Loucy (cell line): Measurements from ENCODE around the gene FBXO30.

Source experiments
- H2AFZ ChIP-seq: fragments of 200-600 bp; sonication (generic); 2 replicates; pipeline ENCODE4 v1.6.0; 2016; ENCODE audit warnings: antibody characterized with exemption, mild to moderate bottlenecking, low read length, moderate library complexity
- H3F3A ChIP-seq: fragments of 200-600 bp; 2 replicates; pipeline ENCODE4 v1.6.0; 2016; ENCODE audit warnings: antibody characterized with exemption, low read depth, mild to moderate bottlenecking
- H3K27me3 ChIP-seq: fragments of 200-600 bp; sonication (generic); 2 replicates; pipeline ENCODE4 v1.6.1; 2014; ENCODE audit warnings: low read length, mild to moderate bottlenecking; ENCODE audit not compliant: insufficient read depth, poor library complexity, severe bottlenecking
- H3K36me3 ChIP-seq: fragments of 200-600 bp; sonication (generic); 2 replicates; pipeline ENCODE4 v1.6.1; 2016; ENCODE audit warnings: low read length; ENCODE audit not compliant: insufficient read depth
- H3K4me1 ChIP-seq: fragments of 200-600 bp; sonication (generic); 2 replicates; pipeline ENCODE4 v1.5.1; 2014; ENCODE audit warnings: low read length, mild to moderate bottlenecking; ENCODE audit not compliant: insufficient read depth, poor library complexity, severe bottlenecking
- H3K4me2 ChIP-seq: fragments of 200-600 bp; sonication (generic); 2 replicates; pipeline ENCODE4 v1.6.0; 2014; ENCODE audit warnings: antibody characterized with exemption, low read length, low read depth, mild to moderate bottlenecking; ENCODE audit not compliant: poor library complexity, severe bottlenecking
- H3K4me3 ChIP-seq: fragments of 200-600 bp; sonication (generic); 2 replicates; pipeline ENCODE4 v1.5.1; 2014; ENCODE audit warnings: low read length, mild to moderate bottlenecking, mixed read lengths; ENCODE audit not compliant: poor library complexity, severe bottlenecking
- H3K79me2 ChIP-seq: fragments of 200-600 bp; sonication (generic); 2 replicates; pipeline ENCODE4 v1.6.1; 2014; ENCODE audit warnings: low read length; ENCODE audit not compliant: insufficient read depth
- H3K9ac ChIP-seq: fragments of 200-600 bp; sonication (generic); 2 replicates; pipeline ENCODE4 v1.6.0; 2014; ENCODE audit warnings: mild to moderate bottlenecking, low read depth, low read length, moderate library complexity; ENCODE audit not compliant: poor library complexity, severe bottlenecking
- H3K9me2 ChIP-seq: fragments of 200-600 bp; sonication (generic); replicated peaks from 2 replicates; pipeline ENCODE4 v1.6.1; 2016; ENCODE audit warnings: low read depth, low read length, mixed read lengths
- H3K9me3 ChIP-seq: fragments of 200-600 bp; sonication (generic); 2 replicates; pipeline ENCODE4 v1.6.1; 2014; ENCODE audit warnings: mild to moderate bottlenecking, antibody characterized with exemption, low read length, low read depth; ENCODE audit not compliant: insufficient read depth
- H4K20me1 ChIP-seq: fragments of 200-600 bp; sonication (generic); 2 replicates; pipeline ENCODE4 v1.6.0; 2014; ENCODE audit warnings: antibody characterized with exemption, low read length, mild to moderate bottlenecking; ENCODE audit not compliant: insufficient read depth, poor library complexity, severe bottlenecking
- EZH2phosphoT487 ChIP-seq: fragments of 200-600 bp; IDR thresholded peaks from 2 replicates; pipeline ENCODE4 v1.6.1; 2018; ENCODE audit warnings: antibody characterized with exemption, mild to moderate bottlenecking, moderate library complexity, borderline replicate concordance
- TF ChIP-seq, protein P1 (sequence below): fragments of 200-600 bp; sonication (generic); conservative IDR thresholded peaks from 2 replicates; pipeline ENCODE4 v1.5.1; 2014; ENCODE audit warnings: mild to moderate bottlenecking, antibody characterized with exemption, low read length

FBXO30 gene

DNA sequence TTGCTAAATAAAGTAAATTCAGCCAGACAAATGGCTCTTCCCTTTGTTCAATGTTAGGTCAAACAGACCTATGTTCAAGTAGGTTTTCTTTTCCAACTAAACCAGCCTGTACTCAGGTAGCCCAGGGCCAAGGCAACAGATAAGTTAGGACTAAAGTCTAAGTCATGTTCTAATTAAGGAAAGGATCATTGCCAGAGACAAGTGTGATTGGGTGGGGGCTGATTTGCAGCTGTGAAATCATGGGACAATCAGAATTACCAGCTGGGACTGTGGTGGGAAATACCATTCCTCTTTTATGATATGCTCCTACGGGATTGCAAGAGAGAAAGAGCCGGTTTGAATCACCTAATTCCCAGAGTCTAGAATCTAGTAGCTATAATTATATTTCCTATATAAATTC lies 4.2 kb upstream of the FBXO30 start:
- Histone ChIP-seq H3K36me3 (no peaks in the 10 kb centered on the region), H2AFZ (no peak overlapping the region), H3K27me3 (no peaks in the 10 kb centered on the region)

DNA sequence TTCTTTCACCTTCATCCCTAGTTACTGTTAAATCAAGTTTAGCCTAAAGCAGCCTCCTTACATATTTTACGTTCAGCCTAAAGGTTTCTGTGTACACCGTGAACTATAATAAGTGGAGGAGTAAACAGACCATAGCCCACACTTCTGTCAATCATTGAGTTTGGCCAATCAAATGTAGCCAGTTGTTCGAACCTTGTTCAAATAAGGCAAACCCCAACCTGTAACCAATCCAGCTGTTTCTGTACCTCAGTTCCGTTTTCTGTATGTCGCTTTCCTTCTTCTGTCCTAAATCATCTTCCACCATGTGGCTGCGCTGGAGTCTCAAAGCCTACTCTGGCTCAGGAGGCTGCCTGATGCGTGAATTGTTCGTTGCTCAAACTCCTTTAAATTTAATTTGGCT lies 1.8 kb upstream of the FBXO30 start:
- Histone ChIP-seq H2AFZ (no peak overlapping the region), H3K4me1 (peaks cover 37% of the 10 kb centered on the region), H3F3A (no peaks in the 10 kb centered on the region), H3K79me2 (peaks cover 46% of the 10 kb centered on the region), H3K4me2 (peak overlapping the region; percentile 92), H3K9me3 (no peaks in the 10 kb centered on the region), H4K20me1 (peaks cover 25% of the 10 kb centered on the region), H3K9ac (peak overlapping the region; percentile 89), H3K36me3 (no peaks in the 10 kb centered on the region), H3K4me3 (peak overlapping the region; percentile 98), H3K9me2 (no peaks in the 10 kb centered on the region), H3K27me3 (no peaks in the 10 kb centered on the region)
- TF ChIP-seq, protein P1, sequence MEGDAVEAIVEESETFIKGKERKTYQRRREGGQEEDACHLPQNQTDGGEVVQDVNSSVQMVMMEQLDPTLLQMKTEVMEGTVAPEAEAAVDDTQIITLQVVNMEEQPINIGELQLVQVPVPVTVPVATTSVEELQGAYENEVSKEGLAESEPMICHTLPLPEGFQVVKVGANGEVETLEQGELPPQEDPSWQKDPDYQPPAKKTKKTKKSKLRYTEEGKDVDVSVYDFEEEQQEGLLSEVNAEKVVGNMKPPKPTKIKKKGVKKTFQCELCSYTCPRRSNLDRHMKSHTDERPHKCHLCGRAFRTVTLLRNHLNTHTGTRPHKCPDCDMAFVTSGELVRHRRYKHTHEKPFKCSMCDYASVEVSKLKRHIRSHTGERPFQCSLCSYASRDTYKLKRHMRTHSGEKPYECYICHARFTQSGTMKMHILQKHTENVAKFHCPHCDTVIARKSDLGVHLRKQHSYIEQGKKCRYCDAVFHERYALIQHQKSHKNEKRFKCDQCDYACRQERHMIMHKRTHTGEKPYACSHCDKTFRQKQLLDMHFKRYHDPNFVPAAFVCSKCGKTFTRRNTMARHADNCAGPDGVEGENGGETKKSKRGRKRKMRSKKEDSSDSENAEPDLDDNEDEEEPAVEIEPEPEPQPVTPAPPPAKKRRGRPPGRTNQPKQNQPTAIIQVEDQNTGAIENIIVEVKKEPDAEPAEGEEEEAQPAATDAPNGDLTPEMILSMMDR: no peak
- TF ChIP-seq EZH2phosphoT487: no peak

More for the DNA sequence above, 4.2 kb upstream of the FBXO30 start:
- Histone ChIP-seq H3K79me2 (peaks cover 22% of the 10 kb centered on the region), H4K20me1 (peaks cover 1% of the 10 kb centered on the region), H3K4me3 (no peak overlapping the region), H3K4me2 (no peak overlapping the region), H3K9me2 (no peaks in the 10 kb centered on the region), H3K4me1 (peaks cover 14% of the 10 kb centered on the region), H3K9me3 (no peaks in the 10 kb centered on the region), H3K9ac (no peak overlapping the region), H3F3A (no peaks in the 10 kb centered on the region)
- TF ChIP-seq EZH2phosphoT487: no peak
- TF ChIP-seq, protein P1: no peak

DNA sequence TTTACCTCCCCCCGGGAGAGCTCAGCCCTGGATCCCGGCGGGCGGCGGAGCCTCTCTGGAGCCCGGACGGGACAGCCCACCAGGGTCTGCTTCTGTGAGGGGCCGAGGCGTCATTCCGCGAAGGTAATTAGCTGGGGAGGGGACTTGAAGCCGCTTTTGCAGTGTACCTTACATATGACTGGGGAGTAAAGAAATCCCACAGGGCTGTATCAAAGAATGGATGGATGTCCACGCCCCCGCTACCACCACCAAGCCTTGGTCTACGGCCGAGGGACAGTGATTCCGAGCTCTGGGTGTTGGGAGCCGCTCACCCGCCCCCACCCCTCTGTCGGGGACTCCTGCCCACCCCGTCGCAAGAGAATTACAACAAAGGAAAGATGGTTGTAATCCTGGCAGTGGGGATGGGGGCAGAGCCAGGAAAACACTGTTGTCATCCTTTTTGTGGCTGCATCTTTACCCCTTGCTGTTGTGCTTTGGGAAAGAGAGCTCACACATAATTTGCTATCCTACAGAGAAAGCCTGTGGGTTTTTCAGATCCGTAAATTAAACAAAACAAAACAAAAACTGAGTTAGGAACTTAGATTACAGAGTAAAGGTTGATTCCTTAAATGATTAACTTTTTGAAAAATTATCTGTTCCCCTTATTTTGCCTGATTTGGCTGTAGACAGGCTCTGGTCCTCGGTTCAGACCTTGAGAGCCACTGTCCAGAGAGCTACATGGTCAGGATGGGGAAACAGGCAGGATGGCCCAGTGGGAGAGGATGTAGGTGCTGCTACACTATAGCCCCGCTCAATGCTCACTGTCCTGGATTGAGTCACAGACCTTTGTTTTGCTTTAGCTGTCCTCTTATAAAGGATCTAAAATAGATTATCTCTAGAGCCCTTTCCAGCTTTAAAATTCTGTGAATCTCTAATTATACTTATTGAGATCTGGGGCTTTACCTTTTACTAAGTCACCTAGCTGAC lies 997 bp upstream of the FBXO30 start:
- peak overlapping the region; percentile 89 for H3K9ac ChIP-seq
- no peaks in the 10 kb centered on the region for H3K9me2 ChIP-seq
- H3K4me1 ChIP-seq: peaks cover 42% of the 10 kb centered on the region
- TF ChIP-seq, protein P1: no peak
- peak overlapping the region; percentile 92 for H3K4me2 ChIP-seq
- no peaks in the 10 kb centered on the region for H3K9me3 ChIP-seq
- H3K36me3 ChIP-seq: no peaks in the 10 kb centered on the region
- peak overlapping the region; percentile 96 for H2AFZ ChIP-seq
- H4K20me1 ChIP-seq: peaks cover 33% of the 10 kb centered on the region
- H3K79me2 ChIP-seq: peaks cover 54% of the 10 kb centered on the region
- H3F3A ChIP-seq: no peaks in the 10 kb centered on the region
- H3K27me3 ChIP-seq: no peaks in the 10 kb centered on the region
- peak overlapping the region; percentile 98 for H3K4me3 ChIP-seq
